GM12892 (cell line): Measurements from ENCODE around the gene ELL.

Experiments
- POLR2A ChIP-seq: IDR thresholded peaks from 2 replicates; pipeline ENCODE4 v1.6.1; 2011; ENCODE audit warnings: low read depth, low read length, control low read depth
- POLR2AphosphoS5 ChIP-seq: IDR thresholded peaks from 2 replicates; pipeline ENCODE4 v1.6.1; 2011; ENCODE audit warnings: low read depth, low read length, control low read depth
- TAF1 ChIP-seq: IDR thresholded peaks from 2 replicates; pipeline ENCODE4 v1.6.1; 2011; ENCODE audit warnings: low read depth, mild to moderate bottlenecking, control low read depth, low read length, borderline replicate concordance

DNA sequence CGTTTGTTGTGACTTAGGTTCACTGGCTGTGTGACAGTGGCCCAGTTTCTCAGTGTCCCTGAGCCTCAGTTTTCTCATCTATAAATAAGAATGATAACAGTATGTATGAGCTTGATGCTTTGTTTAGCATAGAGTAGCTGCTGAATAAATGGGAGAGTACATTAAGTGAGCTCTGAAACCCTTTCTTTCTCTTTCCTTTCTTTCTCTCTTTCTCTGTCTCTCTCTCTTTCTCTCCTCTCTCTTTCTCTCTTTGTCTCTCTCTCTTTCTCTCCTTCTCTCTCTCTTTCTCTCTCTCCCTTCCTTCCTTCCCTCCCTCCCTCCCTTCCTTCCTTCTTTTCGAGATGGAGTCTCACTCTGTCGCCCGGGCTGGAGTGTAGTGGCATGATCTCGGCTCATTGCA is 37.8 kb upstream of the ELL start:
- no peak for TF ChIP-seq POLR2AphosphoS5
- no peak for TF ChIP-seq POLR2A
- TF ChIP-seq TAF1 = no peak
